Neural crest cell (in vitro differentiated cells): ENCODE results near the gene LITAF. TPM values are rescaled to one million over a fixed set of nuclear protein-coding genes. Genes with fewer than 3 reads are reported as not detected.

Experiments
- DNase-seq: peaks from one replicate; pipeline ENCODE4 v3.0.0; 2021; ENCODE audit warnings: low read depth, mixed read lengths, low spot score
- H3K27ac Mint-ChIP-seq: one replicate; pipeline ENCODE4 v1.8.0; 2021; ENCODE audit warnings: mild to moderate bottlenecking, mixed read lengths; ENCODE audit not compliant: unreplicated experiment
- H3K27me3 Mint-ChIP-seq: 2 replicates; pipeline ENCODE4 v1.8.0; 2021; ENCODE audit warnings: low read depth, mild to moderate bottlenecking, mixed read lengths
- H3K36me3 Mint-ChIP-seq: 2 replicates; pipeline ENCODE4 v1.8.0; 2021; ENCODE audit warnings: low read depth, mild to moderate bottlenecking, mixed read lengths
- H3K4me1 Mint-ChIP-seq: 2 replicates; pipeline ENCODE4 v1.8.0; 2021; ENCODE audit warnings: mixed read lengths
- H3K4me3 Mint-ChIP-seq: one replicate; pipeline ENCODE4 v1.8.0; 2021; ENCODE audit warnings: mild to moderate bottlenecking, mixed read lengths
- H3K9me3 Mint-ChIP-seq: 2 replicates; pipeline ENCODE4 v1.8.0; 2021; ENCODE audit warnings: mixed read lengths
- CTCF ChIP-seq: fragments of 200-600 bp; sonication (generic); conservative IDR thresholded peaks from 2 replicates; pipeline ENCODE4 v1.5.0; 2021; ENCODE audit warnings: antibody characterized with exemption, mild to moderate bottlenecking
- total RNA-seq: library from RNA; stranded (reverse); gene quantifications from 2 replicates; pipeline ENCODE4 v1.2.1, GENCODE V29; 2021

The LITAF gene
- total RNA-seq, 1 donor from 2014 or later, result 62.9 TPM

GRCh38 chr16:11556214-11556819, 30.4 kb downstream of the LITAF start:
- H3K36me3 Mint-ChIP-seq, result peaks cover 23% of the 10 kb centered on the region

GRCh38 chr16:11554053-11554452, 32.7 kb downstream of the LITAF start:
- Mint-ChIP-seq H3K4me1 (peaks cover 27% of the 10 kb centered on the region), H3K36me3 (peaks cover 40% of the 10 kb centered on the region), H3K27ac (no peak overlapping the region), H3K4me3 (no peak overlapping the region), H3K27me3 (no peaks in the 10 kb centered on the region), H3K9me3 (peaks cover 5% of the 10 kb centered on the region)
- no peak for DNase-seq
- TF ChIP-seq CTCF, result no peak

More at GRCh38 chr16:11556214-11556819, 30.4 kb downstream of the LITAF start:
- Mint-ChIP-seq H3K27ac (no peak overlapping the region), H3K27me3 (no peaks in the 10 kb centered on the region), H3K4me1 (peaks cover 32% of the 10 kb centered on the region), H3K4me3 (no peak overlapping the region), H3K9me3 (peaks cover 3% of the 10 kb centered on the region)
- DNase-seq, result no peak
- TF ChIP-seq CTCF, result no peak

- peaks cover 28% of the 10 kb centered on the region for H3K4me1 Mint-ChIP-seq
- H3K36me3 Mint-ChIP-seq, result peaks cover 43% of the 10 kb centered on the region
- DNase-seq, result no peak
- H3K4me3 Mint-ChIP-seq, result no peak overlapping the region
- no peak for TF ChIP-seq CTCF
- peaks cover 5% of the 10 kb centered on the region for H3K9me3 Mint-ChIP-seq
- H3K27me3 Mint-ChIP-seq, result no peaks in the 10 kb centered on the region
- H3K27ac Mint-ChIP-seq, result no peak overlapping the region
These were observed 33.3 kb downstream of the LITAF start for GRCh38 chr16:11553371-11553770.

- Mint-ChIP-seq H3K36me3 (peaks cover 46% of the 10 kb centered on the region), H3K4me1 (peaks cover 29% of the 10 kb centered on the region), H3K4me3 (no peak overlapping the region), H3K27ac (no peak overlapping the region), H3K27me3 (no peaks in the 10 kb centered on the region), H3K9me3 (peaks cover 7% of the 10 kb centered on the region)
- no peak for DNase-seq
- TF ChIP-seq CTCF, result no peak
These were observed 34.3 kb downstream of the LITAF start for GRCh38 chr16:11552440-11552839.

- no peak overlapping the region for H3K27ac Mint-ChIP-seq
- no peak overlapping the region for H3K4me3 Mint-ChIP-seq
- no peak for DNase-seq
- H3K4me1 Mint-ChIP-seq, result peaks cover 31% of the 10 kb centered on the region
- H3K9me3 Mint-ChIP-seq, result peaks cover 7% of the 10 kb centered on the region
- TF ChIP-seq CTCF, result no peak
- H3K36me3 Mint-ChIP-seq, result peaks cover 44% of the 10 kb centered on the region
- no peaks in the 10 kb centered on the region for H3K27me3 Mint-ChIP-seq
These were observed 34.9 kb downstream of the LITAF start for GRCh38 chr16:11551842-11552241.
